Measurements from ENCODE around the gene EPG5. TPM values are rescaled to one million over a fixed set of nuclear protein-coding genes. Genes with fewer than 3 reads are reported as not detected.

Gene EPG5
- total and polyA plus RNA-seq, 2 of the 4 experiments (the other 2 are of a cell fraction): 37.3 to 114 TPM

- Histone ChIP-seq H3K9ac (ENCODE audit: low read depth, low read length) (no peak overlapping the region), H2BK15ac (ENCODE audit: low read depth, low read length) (no peak overlapping the region), H3K4me1 (ENCODE audit: control insufficient read depth, insufficient read depth, low read length) (no peaks in the 10 kb centered on the region), H3K56ac (ENCODE audit: extremely low read depth, insufficient read depth, low read length) (no peak overlapping the region), H3K18ac (ENCODE audit: low read depth, low read length) (no peak overlapping the region), H3K27ac (ENCODE audit: insufficient read depth, low read length) (no peak overlapping the region), H2AK9ac (replicated peaks; ENCODE audit: low read depth, low read length, poor library complexity) (no peak overlapping the region), H3K9me1 (ENCODE audit: insufficient read depth, low read length) (peaks cover 11% of the 10 kb centered on the region; the same call in 1 of the 2 replicates), H3K36me3 (ENCODE audit: control insufficient read depth, insufficient read depth, low read length) (no peaks in the 10 kb centered on the region), H2BK5ac (ENCODE audit: low read depth, low read length, poor library complexity, severe bottlenecking) (no peak overlapping the region), H3K14ac (replicated peaks; ENCODE audit: low read depth, low read length) (0 out of 2 replicates have a peak overlapping the region, but pooled peaks have one; percentile 10), H2BK120ac (ENCODE audit: low read depth, low read length) (no peak overlapping the region), H3K4me3 (ENCODE audit: insufficient read depth, low read depth, low read length) (no peak overlapping the region), H2AFZ (replicated peaks; ENCODE audit: low read length, poor library complexity) (no peak overlapping the region), H4K5ac (ENCODE audit: low read depth, low read length) (no peak overlapping the region), H3K4ac (ENCODE audit: low read depth, low read length) (no peak overlapping the region; the same call in 1 of the 2 replicates), H3K79me1 (ENCODE audit: low read depth in 1 of 2, low read length in 2 of 2) (peaks cover 0 to 2% of the 10 kb centered on the region in 2 experiments; a peak in 1 of 4 replicates), H3K4me2 (ENCODE audit: low read depth, low read length) (no peak overlapping the region), H4K20me1 (ENCODE audit: insufficient read depth, low read length) (no peaks in the 10 kb centered on the region), H3K27me3 (ENCODE audit: control insufficient read depth, insufficient read depth, low read length) (no peaks in the 10 kb centered on the region), H4K91ac (ENCODE audit: insufficient read depth, low read depth, low read length) (no peak overlapping the region), H3K23ac (ENCODE audit: low read depth, low read length) (no peak overlapping the region), H3K9me3 (ENCODE audit: control insufficient read depth, insufficient read depth, low read length) (no peaks in the 10 kb centered on the region), H2BK20ac (ENCODE audit: low read depth, low read length) (peak overlapping the region; percentile 2; the same call in 1 of the 2 replicates), H2AK5ac (ENCODE audit: low read depth, low read length) (no peak overlapping the region), H4K8ac (ENCODE audit: low read depth in 2 of 2, low read length in 2 of 2) (no peak overlapping the region)
- no peak; the same call in none of the 2 replicates for ATAC-seq (ENCODE audit: low read depth)
- ChIA-PET POLR2A (ENCODE audit: unreplicated experiment) (no interaction called here), CTCF (no interaction called here)
- in situ Hi-C loops (cut with MboI; ENCODE audit: low sequenced_read_pairs) (no loop called here), intact Hi-C loops (cut with micrococcal nuclease) (no loop called here), dilution Hi-C loops (cut with HindIII; ENCODE audit: low sequenced_read_pairs, unreplicated experiment) (no loop called here)
- no TSS peak for BruUV-seq (replicated peaks)
- no peak for TF ChIP-seq BHLHE40 (IDR thresholded peaks at IDR 0.05; ENCODE audit: low read depth, low read length)
- TF ChIP-seq MXI1 (IDR thresholded peaks at IDR 0.05; ENCODE audit: borderline replicate concordance, low read depth, low read length): no peak
- DNase-seq: no peak
- WGBS, 2 experiments (ENCODE audit: extremely low coverage in 2 of 2, insufficient read length in 1 of 2): 100% methylated on average over 2 of the region's 2 CpGs; no CpG with 5 or more reads in 1 of the 2 experiments
These were observed 146.1 kb downstream of the EPG5 start for GRCh38 chr18:45821026-45821425.

Data from IMR-90 (cell line).